GM12878 (cell line): ENCODE results near the gene CNST. TPM values are rescaled to one million over a fixed set of nuclear protein-coding genes. Genes with fewer than 3 reads are reported as not detected.

Experiments
- ATAC-seq: fragments of 200-7000 bp; cut with Tn5 transposase; 3 replicates; pipeline ENCODE4 v1.9.1; 2020; ENCODE audit warnings: mild to moderate bottlenecking, moderate library complexity
- BruUV-seq: library from RNA; stranded (reverse); fragments of 400-500 nt; replicated peaks from 2 replicates; lab custom pipeline; 2021; lab: Mats Ljungman, UMichigan
- CTCF ChIA-PET: fragments of 300-600 bp; sonication (Branson Sonifier 250); formaldehyde crosslinking; extraction: SDS; loops from one replicate; lab custom pipeline; 2021; ENCODE audit warnings: inconsistent platforms; lab: Yijun Ruan, JAX
- POLR2A ChIA-PET: fragments of 350-600 bp; formaldehyde crosslinking; extraction: SDS; loops from one replicate; lab custom pipeline; 2021; ENCODE audit warnings: inconsistent platforms; lab: Charles Lee
- RAD21 ChIA-PET: fragments of 300-600 bp; sonication (Branson Sonifier 250); formaldehyde crosslinking; loops from one replicate; lab custom pipeline; 2023; ENCODE audit warnings: antibody characterized with exemption; ENCODE audit not compliant: unreplicated experiment; lab: Charles Lee
- SMC1A ChIA-PET: fragments of 300-600 bp; sonication (Branson Sonifier 250); formaldehyde crosslinking; loops from one replicate; lab custom pipeline; 2023; ENCODE audit not compliant: unreplicated experiment, uncharacterized antibody; lab: Charles Lee
- DNase-seq: peaks from one replicate; pipeline ENCODE4 v3.0.0-alpha.2; 2011; ENCODE audit warnings: low read depth, low spot score
- FAIRE-seq: peaks from 3 replicates; lab custom pipeline; 2011; peaks lifted over from hg19 to GRCh38; lab: Jason Lieb, UNC
- H2AFZ ChIP-seq: 2 replicates; pipeline ENCODE4 v1.6.0; 2011; ENCODE audit warnings: low read depth, low read length, control low read depth; ENCODE audit not compliant: control insufficient read depth
- H3K27ac ChIP-seq: 2 replicates; pipeline ENCODE4 v1.5.1; 2011; ENCODE audit warnings: control low read depth; ENCODE audit not compliant: control insufficient read depth, insufficient read depth
- H3K27me3 ChIP-seq, 2 experiments: replicated peaks in 1 of 2; 2 replicates each; pipeline versions ENCODE4 v1.6.0 to v1.6.1; 2011; ENCODE audit warnings: low read length in 1 of 2; ENCODE audit not compliant: control insufficient read depth in 2 of 2, insufficient read depth in 2 of 2
- H3K36me3 ChIP-seq, 2 experiments: 2 replicates each; pipeline ENCODE4 v1.5.1; 2011; ENCODE audit warnings: low read length in 1 of 2; ENCODE audit not compliant: control insufficient read depth in 2 of 2, insufficient read depth in 2 of 2
- H3K4me1 ChIP-seq: 2 replicates; pipeline ENCODE4 v1.6.1; 2011; ENCODE audit warnings: mild to moderate bottlenecking, low read length, moderate library complexity, mixed read lengths; ENCODE audit not compliant: control insufficient read depth, insufficient read depth
- H3K4me2 ChIP-seq: 2 replicates; pipeline ENCODE4 v1.6.0; 2011; ENCODE audit warnings: control low read depth; ENCODE audit not compliant: control insufficient read depth, insufficient read depth
- H3K4me3 ChIP-seq: fragments of 200-600 bp; sonication (generic); 2 replicates; pipeline ENCODE4 v1.5.1; 2016
- H3K79me2 ChIP-seq: 2 replicates; pipeline ENCODE4 v1.6.0; 2011; ENCODE audit warnings: low read length; ENCODE audit not compliant: control insufficient read depth, insufficient read depth
- H3K9ac ChIP-seq: 2 replicates; pipeline ENCODE4 v1.8.0; 2011; ENCODE audit warnings: low read length, control low read depth, mixed read lengths; ENCODE audit not compliant: control insufficient read depth, insufficient read depth
- H3K9me3 ChIP-seq: replicated peaks from 3 replicates; pipeline ENCODE4 v1.5.1; 2011; ENCODE audit warnings: mild to moderate bottlenecking, low read length; ENCODE audit not compliant: control insufficient read depth, insufficient read depth
- H4K20me1 ChIP-seq: 2 replicates; pipeline ENCODE4 v1.6.0; 2011; ENCODE audit not compliant: control insufficient read depth, insufficient read depth
- BCLAF1 ChIP-seq: fragments of 450-650 bp; IDR thresholded peaks from 2 replicates; pipeline ENCODE4 v1.6.1; 2017; ENCODE audit warnings: antibody characterized with exemption, mild to moderate bottlenecking, moderate library complexity
- CBX3 ChIP-seq: fragments of 200-600 bp; sonication (generic); IDR thresholded peaks from 2 replicates; pipeline ENCODE4 v1.6.1; 2016; ENCODE audit warnings: low read depth, borderline replicate concordance
- MEF2A ChIP-seq: IDR thresholded peaks from 2 replicates; pipeline ENCODE4 v1.6.1; 2011; ENCODE audit warnings: low read depth, mild to moderate bottlenecking, low read length, moderate library complexity; ENCODE audit not compliant: insufficient read depth
- NFYB ChIP-seq: IDR thresholded peaks from 2 replicates; pipeline ENCODE4 v1.6.1; 2011; ENCODE audit warnings: low read depth, mild to moderate bottlenecking, low read length, improper control_type of control experiment, moderate library complexity; ENCODE audit not compliant: insufficient read depth
- PAX8 ChIP-seq: fragments of 450-650 bp; IDR thresholded peaks from 2 replicates; pipeline ENCODE4 v1.6.1; 2017; ENCODE audit warnings: mild to moderate bottlenecking, moderate library complexity
- SUPT20H ChIP-seq: IDR thresholded peaks from 2 replicates; pipeline ENCODE4 v1.6.1; 2011; ENCODE audit warnings: low read depth, mild to moderate bottlenecking, low read length, moderate library complexity, borderline replicate concordance; ENCODE audit not compliant: control insufficient read depth
- ZBED1 ChIP-seq: IDR thresholded peaks from 2 replicates; pipeline ENCODE4 v1.6.1; 2016; ENCODE audit warnings: borderline replicate concordance
- ZNF24 ChIP-seq: fragments of 450-650 bp; IDR thresholded peaks from 2 replicates; pipeline ENCODE4 v1.6.1; 2017; ENCODE audit warnings: antibody characterized with exemption, mild to moderate bottlenecking
- WGBS: methylation state at CpG from one replicate; pipeline ENCODE4 v1.1.6; 2016; ENCODE audit warnings: low lambda C conversion rate; ENCODE audit not compliant: insufficient replicate concordance, insufficient coverage; ENCODE audit errors: missing lambda C conversion rate; 5-methylcytosine and 5-hydroxymethylcytosine counted together
- in situ Hi-C: fragments of 300-500 bp; cut with MboI; formaldehyde crosslinking; loops from 9 replicates; pipeline ENCODE4 v1.14.3; 2018; ENCODE audit warnings: mixed read lengths
- intact Hi-C: fragments of 100-400 bp; cut with micrococcal nuclease; formaldehyde crosslinking; loops from one replicate; pipeline ENCODE4 v1.14.2; 2022; ENCODE audit not compliant: unreplicated experiment
- polyA plus RNA-seq, 11 experiments: library from polyadenylated mRNA; depleted of rRNA in 4 of 11; unstranded in 6 of 11; stranded (reverse) in 5 of 11; fragments of >200 nt; fragmentation: Nextera tagmentation in 4 of 11; fragmentation: Illumina TruSeq in 1 of 11; extraction: Ambion mirVana in 4 of 11; extraction: Trizol in 1 of 11; gene quantifications; 1 replicate in 1 of 11; 2 replicates in 10 of 11; pipeline versions ENCODE4 v1.2.1 to v1.2.3, GENCODE V29; 2011 to 2016; ENCODE audit warnings: inconsistent platforms in 2 of 11, missing spikeins in 2 of 11, low read depth in 1 of 11
- total RNA-seq, 4 experiments: library from RNA; depleted of rRNA in 3 of 4; stranded (reverse); fragments of >200 nt in 3 of 4; fragmentation: Illumina TruSeq in 1 of 4; extraction: Trizol in 1 of 4; gene quantifications; 2 replicates each; pipeline versions ENCODE4 v1.2.1 to v1.2.3, GENCODE V29; 2013 to 2021
- TF ChIP-seq, protein P1 (sequence below): IDR thresholded peaks from 2 replicates; pipeline ENCODE4 v1.6.1; 2011; ENCODE audit warnings: low read depth, low read length, improper control_type of control experiment, borderline replicate concordance

CNST gene
- total and polyA plus RNA-seq, 10 of the 15 experiments (the other 5 are each of a cell fraction or from before 2014, with no cell fraction given): 4.8 to 16.2 (median 12.3) TPM

GRCh38 chr1:246607462-246607861 lies 41.2 kb downstream of the CNST start:
- H3K4me3 ChIP-seq: no peak overlapping the region
- ChIA-PET SMC1A (no interaction called here), RAD21 (no interaction called here), POLR2A (no interaction called here), CTCF (interaction anchor here (1.5 kb wide), 1 partner anchor 8 kb away, joined by 4 read pairs; no protein-coding TSS in a partner anchor)
- TF ChIP-seq SUPT20H: no peak
- TF ChIP-seq, protein P1, sequence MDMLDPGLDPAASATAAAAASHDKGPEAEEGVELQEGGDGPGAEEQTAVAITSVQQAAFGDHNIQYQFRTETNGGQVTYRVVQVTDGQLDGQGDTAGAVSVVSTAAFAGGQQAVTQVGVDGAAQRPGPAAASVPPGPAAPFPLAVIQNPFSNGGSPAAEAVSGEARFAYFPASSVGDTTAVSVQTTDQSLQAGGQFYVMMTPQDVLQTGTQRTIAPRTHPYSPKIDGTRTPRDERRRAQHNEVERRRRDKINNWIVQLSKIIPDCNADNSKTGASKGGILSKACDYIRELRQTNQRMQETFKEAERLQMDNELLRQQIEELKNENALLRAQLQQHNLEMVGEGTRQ: no peak
- TF ChIP-seq ZNF24: no peak
- no peak for TF ChIP-seq PAX8
- TF ChIP-seq NFYB: no peak
- TF ChIP-seq BCLAF1: no peak
- no peak for TF ChIP-seq ZBED1
- no peak for TF ChIP-seq MEF2A
- TF ChIP-seq CBX3: no peak
- 98% methylated on average over 18 of the region's 19 CpGs for WGBS
- H3K4me2 ChIP-seq: no peak overlapping the region
- H3K79me2 ChIP-seq: peaks cover 5% of the 10 kb centered on the region
- intact Hi-C loops (no loop called here), in situ Hi-C loops (no loop called here)
- H4K20me1 ChIP-seq: no peaks in the 10 kb centered on the region
- H3K4me1 ChIP-seq: no peaks in the 10 kb centered on the region; the same call in 1 of the 2 replicates
- no peak overlapping the region for H3K9ac ChIP-seq
- no peak overlapping the region for H2AFZ ChIP-seq
- no peak for ATAC-seq
- no peak for DNase-seq
- H3K36me3 ChIP-seq: no peaks in the 10 kb centered on the region; a peak in 1 of 4 replicates
- FAIRE-seq: no peak
- BruUV-seq: no TSS peak
- H3K27ac ChIP-seq: no peak overlapping the region
- H3K27me3 ChIP-seq: no peaks in the 10 kb centered on the region
- H3K9me3 ChIP-seq: no peaks in the 10 kb centered on the region; the same call in 2 of the 3 replicates
